ENCODE measurements around the gene HORMAD2. TPM values are rescaled to one million over a fixed set of nuclear protein-coding genes. Genes with fewer than 3 reads are reported as not detected.

Gene HORMAD2
- total RNA-seq, 1 experiment from 2014 or later, result not detected

DNA sequence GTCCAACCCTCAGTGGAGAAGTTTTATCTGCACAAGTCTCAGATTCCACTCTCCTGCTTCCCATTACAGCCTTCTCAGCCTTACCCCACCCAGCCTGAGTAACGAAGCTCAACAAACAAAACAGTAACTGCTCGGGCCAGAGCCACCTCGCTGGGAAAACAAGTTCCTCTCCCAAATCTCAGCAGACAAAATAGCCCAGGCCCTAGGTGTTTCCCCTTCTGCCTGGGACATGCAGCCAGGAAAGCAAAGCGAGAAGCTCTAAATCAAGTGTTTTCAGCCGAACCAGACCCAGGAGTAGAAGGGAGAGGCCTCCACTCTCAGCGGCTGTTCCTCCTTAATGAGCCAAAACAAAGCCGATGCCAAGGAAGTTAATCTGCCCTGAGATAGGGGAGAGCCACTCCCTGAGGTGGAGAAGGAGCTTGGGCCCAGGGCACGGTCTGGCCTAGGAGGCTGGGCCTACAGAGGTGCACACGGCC lies 122.3 kb downstream of the HORMAD2 start:
- peak overlapping the region; percentile 99 for H3K27ac Mint-ChIP-seq (ENCODE audit: unreplicated experiment)
- peaks cover 66% of the 10 kb centered on the region for H3K4me1 Mint-ChIP-seq (ENCODE audit: low read depth, unreplicated experiment)

DNA sequence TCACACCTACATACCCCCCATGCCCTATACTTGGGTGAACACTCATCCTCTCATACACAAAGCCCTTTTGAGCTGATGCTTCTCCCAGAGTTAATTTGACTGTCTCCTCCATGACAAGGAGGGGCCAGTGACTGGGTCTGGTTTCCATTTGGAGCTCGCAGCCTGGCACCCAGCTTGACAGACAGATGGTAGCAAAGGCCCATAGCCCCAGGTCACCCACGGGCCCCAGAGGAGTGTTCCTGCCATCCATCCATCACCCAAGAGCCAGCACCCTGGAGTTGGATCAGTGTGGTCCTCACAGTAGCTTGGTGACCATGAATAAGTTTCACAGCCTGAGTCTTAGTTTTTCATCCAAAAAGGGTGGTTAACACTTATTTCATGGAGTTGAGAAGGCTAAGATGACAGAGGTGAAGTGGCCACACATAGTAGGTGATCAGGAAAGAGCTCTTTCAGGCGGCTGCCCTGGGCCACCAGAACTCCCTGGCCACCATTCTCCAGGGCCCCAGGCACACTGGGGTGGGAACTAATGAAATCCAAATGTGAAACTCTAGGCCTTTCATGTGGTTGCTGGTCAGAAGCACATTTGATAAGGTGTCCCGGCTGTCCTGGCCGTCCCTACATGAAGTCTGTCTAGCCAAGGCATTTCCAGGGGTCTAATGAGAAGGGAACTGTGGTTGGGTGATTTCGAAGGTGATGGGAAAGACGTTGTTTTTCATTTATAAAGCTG lies 123.9 kb downstream of the HORMAD2 start:
- no peaks in the 10 kb centered on the region for H3K27me3 Mint-ChIP-seq (ENCODE audit: unreplicated experiment)
- H3K4me3 Mint-ChIP-seq (ENCODE audit: low read depth, unreplicated experiment), result no peak overlapping the region
- CTCF ChIA-PET, result no interaction called here
- peaks cover 71% of the 10 kb centered on the region for H3K4me1 Mint-ChIP-seq (ENCODE audit: low read depth, unreplicated experiment)
- H3K9me3 Mint-ChIP-seq (ENCODE audit: low read depth, unreplicated experiment), result no peaks in the 10 kb centered on the region
- peak overlapping the region; percentile 99 for H3K27ac Mint-ChIP-seq (ENCODE audit: unreplicated experiment)
- no TSS peak for BruUV-seq (replicated peaks)
- intact Hi-C loops (cut with micrococcal nuclease; ENCODE audit: unreplicated experiment), result no loop called here
- H3K36me3 Mint-ChIP-seq (ENCODE audit: insufficient read depth, unreplicated experiment), result peaks cover 55% of the 10 kb centered on the region
- DNase-seq, result no peak
- TF ChIP-seq, protein P1, sequence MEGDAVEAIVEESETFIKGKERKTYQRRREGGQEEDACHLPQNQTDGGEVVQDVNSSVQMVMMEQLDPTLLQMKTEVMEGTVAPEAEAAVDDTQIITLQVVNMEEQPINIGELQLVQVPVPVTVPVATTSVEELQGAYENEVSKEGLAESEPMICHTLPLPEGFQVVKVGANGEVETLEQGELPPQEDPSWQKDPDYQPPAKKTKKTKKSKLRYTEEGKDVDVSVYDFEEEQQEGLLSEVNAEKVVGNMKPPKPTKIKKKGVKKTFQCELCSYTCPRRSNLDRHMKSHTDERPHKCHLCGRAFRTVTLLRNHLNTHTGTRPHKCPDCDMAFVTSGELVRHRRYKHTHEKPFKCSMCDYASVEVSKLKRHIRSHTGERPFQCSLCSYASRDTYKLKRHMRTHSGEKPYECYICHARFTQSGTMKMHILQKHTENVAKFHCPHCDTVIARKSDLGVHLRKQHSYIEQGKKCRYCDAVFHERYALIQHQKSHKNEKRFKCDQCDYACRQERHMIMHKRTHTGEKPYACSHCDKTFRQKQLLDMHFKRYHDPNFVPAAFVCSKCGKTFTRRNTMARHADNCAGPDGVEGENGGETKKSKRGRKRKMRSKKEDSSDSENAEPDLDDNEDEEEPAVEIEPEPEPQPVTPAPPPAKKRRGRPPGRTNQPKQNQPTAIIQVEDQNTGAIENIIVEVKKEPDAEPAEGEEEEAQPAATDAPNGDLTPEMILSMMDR (IDR thresholded peaks at IDR 0.05; ENCODE audit: unreplicated experiment), result no peak

More for the DNA sequence above, 122.3 kb downstream of the HORMAD2 start:
- CTCF ChIA-PET, result interaction anchor here (0.7 to 1.0 kb wide), 2 partner anchors 10 to 574 kb away, joined by 3 to 5 read pairs; no protein-coding TSS in a partner anchor
- TF ChIP-seq, protein P1 (IDR thresholded peaks at IDR 0.05; ENCODE audit: unreplicated experiment), result no peak
- no peaks in the 10 kb centered on the region for H3K9me3 Mint-ChIP-seq (ENCODE audit: low read depth, unreplicated experiment)
- DNase-seq, result peak; percentile 62
- H3K4me3 Mint-ChIP-seq (ENCODE audit: low read depth, unreplicated experiment), result no peak overlapping the region
- H3K27me3 Mint-ChIP-seq (ENCODE audit: unreplicated experiment), result no peaks in the 10 kb centered on the region
- H3K36me3 Mint-ChIP-seq (ENCODE audit: insufficient read depth, unreplicated experiment), result peaks cover 48% of the 10 kb centered on the region
- BruUV-seq (replicated peaks), result TSS peak; percentile 89
- intact Hi-C loops (cut with micrococcal nuclease; ENCODE audit: unreplicated experiment), result no loop called here

DNA sequence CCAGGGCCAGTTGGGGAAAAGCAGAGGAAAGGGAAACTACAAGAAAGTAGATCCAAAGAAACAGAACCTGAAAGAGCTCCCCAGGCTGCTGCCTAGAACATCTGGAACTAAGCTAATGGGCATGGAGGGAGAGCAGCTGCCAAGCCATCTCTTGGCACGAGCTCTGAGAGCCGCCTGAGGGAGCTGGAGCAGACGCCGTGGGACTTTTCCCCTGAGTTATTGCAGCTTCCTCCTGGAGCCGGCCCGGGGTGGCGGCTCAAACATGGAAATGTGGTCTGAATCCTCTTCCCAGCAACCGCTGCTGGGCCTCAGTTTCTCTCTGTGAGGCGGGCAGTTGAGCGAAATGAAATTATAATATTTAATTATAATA lies 124.5 kb downstream of the HORMAD2 start:
- Mint-ChIP-seq H3K4me1 (ENCODE audit: low read depth, unreplicated experiment) (peaks cover 72% of the 10 kb centered on the region), H3K27me3 (ENCODE audit: unreplicated experiment) (no peaks in the 10 kb centered on the region), H3K36me3 (ENCODE audit: insufficient read depth, unreplicated experiment) (peaks cover 58% of the 10 kb centered on the region), H3K9me3 (ENCODE audit: low read depth, unreplicated experiment) (no peaks in the 10 kb centered on the region), H3K27ac (ENCODE audit: unreplicated experiment) (peak overlapping the region; percentile 99), H3K4me3 (ENCODE audit: low read depth, unreplicated experiment) (no peak overlapping the region)
- BruUV-seq (replicated peaks), result no TSS peak
- intact Hi-C loops (cut with micrococcal nuclease; ENCODE audit: unreplicated experiment), result no loop called here
- DNase-seq, result no peak
- TF ChIP-seq, protein P1 (IDR thresholded peaks at IDR 0.05; ENCODE audit: unreplicated experiment), result no peak
- CTCF ChIA-PET, result no interaction called here

DNA sequence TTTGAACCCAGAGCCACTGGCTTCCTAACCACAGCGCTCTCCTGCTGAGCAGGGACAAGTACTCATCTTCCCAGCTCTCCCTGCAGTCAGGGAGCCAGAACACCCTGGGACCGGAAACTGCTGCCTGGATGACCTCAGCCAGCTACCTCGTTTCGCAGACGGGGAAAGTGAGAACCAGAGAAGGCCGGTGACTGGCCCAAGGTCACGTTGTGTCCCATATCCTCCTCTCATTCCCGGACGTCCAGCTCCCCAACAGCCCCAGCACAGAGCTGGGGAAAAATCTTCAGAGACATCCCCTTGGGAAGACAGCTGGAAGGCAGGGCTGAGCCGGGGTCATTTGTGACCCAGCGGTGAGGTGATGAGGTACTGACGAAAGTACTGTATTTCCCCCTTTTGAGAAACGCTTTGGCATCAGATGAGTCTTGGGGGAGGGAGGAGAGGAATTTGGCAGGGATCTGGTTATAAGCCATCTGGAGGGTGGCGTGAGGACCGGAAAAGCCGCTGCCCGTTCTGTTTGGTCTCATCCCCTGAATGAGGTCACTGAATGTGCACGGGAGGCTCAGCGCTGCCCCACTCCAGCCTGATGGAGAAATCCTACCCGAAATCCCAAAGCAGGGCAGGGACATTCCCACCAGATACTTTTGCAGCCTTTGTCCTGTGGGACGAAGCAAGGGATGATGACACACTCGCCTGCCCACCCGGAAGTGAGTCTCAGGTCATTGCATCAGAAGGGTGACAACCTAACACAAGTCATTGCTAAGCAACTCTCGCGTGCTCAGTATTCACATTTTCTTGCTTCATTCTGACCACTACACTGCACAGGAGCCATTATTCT lies 125.2 kb downstream of the HORMAD2 start:
- intact Hi-C loops (cut with micrococcal nuclease; ENCODE audit: unreplicated experiment), result no loop called here
- H3K27me3 Mint-ChIP-seq (ENCODE audit: unreplicated experiment), result no peaks in the 10 kb centered on the region
- DNase-seq, result no peak
- peak overlapping the region; percentile 99 for H3K27ac Mint-ChIP-seq (ENCODE audit: unreplicated experiment)
- BruUV-seq (replicated peaks), result no TSS peak
- TF ChIP-seq, protein P1 (IDR thresholded peaks at IDR 0.05; ENCODE audit: unreplicated experiment), result no peak
- H3K36me3 Mint-ChIP-seq (ENCODE audit: insufficient read depth, unreplicated experiment), result peaks cover 66% of the 10 kb centered on the region
- H3K4me3 Mint-ChIP-seq (ENCODE audit: low read depth, unreplicated experiment), result no peak overlapping the region
- CTCF ChIA-PET, result interaction anchor here (1.5 kb wide), 1 partner anchor 20 kb away, joined by 3 read pairs; no protein-coding TSS in a partner anchor
- H3K9me3 Mint-ChIP-seq (ENCODE audit: low read depth, unreplicated experiment), result no peaks in the 10 kb centered on the region
- peaks cover 79% of the 10 kb centered on the region for H3K4me1 Mint-ChIP-seq (ENCODE audit: low read depth, unreplicated experiment)

Data from Calu3 (cell line).